A549 (cell line): ENCODE data around the gene RNF227. TPM values are rescaled to one million over a fixed set of nuclear protein-coding genes. Genes with fewer than 3 reads are reported as not detected.

ENCODE experiments used
- ATAC-seq, 2 experiments: fragments of 200-7000 bp in 1 of 2; fragments of >200 bp in 1 of 2; cut with Nextera tagmentation in 1 of 2; cut with Tn5 transposase in 1 of 2; 3 replicates each; pipeline versions ENCODE4 v1.8.0 to v1.9.1; 2018 to 2020; ENCODE audit warnings: mild to moderate bottlenecking in 1 of 2, moderate library complexity in 1 of 2
- CTCF ChIA-PET: fragments of 300-600 bp; sonication (Branson Sonifier 250); formaldehyde crosslinking; extraction: SDS; loops from one replicate; lab custom pipeline; 2021; ENCODE audit warnings: antibody characterized with exemption, inconsistent platforms; lab: Yijun Ruan, JAX
- POLR2A ChIA-PET: fragments of 350-600 bp; formaldehyde crosslinking; extraction: SDS; loops from one replicate; lab custom pipeline; 2021; ENCODE audit warnings: antibody characterized with exemption, inconsistent platforms; lab: Yijun Ruan, JAX
- DNase-seq, 2 experiments: peaks; one replicate each; pipeline versions ENCODE4 v3.0.0 to v3.0.0-alpha.2; 2011 to 2016; ENCODE audit warnings: low read depth in 1 of 2, low spot score in 1 of 2
- FAIRE-seq: peaks from 2 replicates; lab custom pipeline; 2011; peaks lifted over from hg19 to GRCh38; lab: Jason Lieb, UNC
- H3K27ac ChIP-seq, 2 experiments: fragments of >200 bp; sonication (Bioruptor Twin); formaldehyde crosslinking; 3 replicates each; pipeline ENCODE4 v1.5.1; 2016 to 2017
- H3K4me1 ChIP-seq: fragments of >200 bp; sonication (Bioruptor Twin); formaldehyde crosslinking; 3 replicates; pipeline ENCODE4 v1.6.1; 2016
- H3K4me2 ChIP-seq: fragments of >200 bp; sonication (Bioruptor Twin); formaldehyde crosslinking; 3 replicates; pipeline ENCODE4 v1.6.1; 2016
- H3K4me3 ChIP-seq: fragments of >200 bp; sonication (Bioruptor Twin); formaldehyde crosslinking; 3 replicates; pipeline ENCODE4 v1.5.1; 2016
- H3K9me3 ChIP-seq: fragments of >200 bp; sonication (Bioruptor Twin); formaldehyde crosslinking; 3 replicates; pipeline ENCODE4 v1.6.1; 2016
- BHLHE40 ChIP-seq: IDR thresholded peaks from 2 replicates; pipeline ENCODE4 v1.6.1; 2012; ENCODE audit warnings: low read depth, low read length, inconsistent platforms
- CBX8 ChIP-seq: fragments of 200-600 bp; sonication (generic); IDR thresholded peaks from 2 replicates; pipeline ENCODE4 v1.6.1; 2016
- CHD2 ChIP-seq: fragments of 150-350 bp; IDR thresholded peaks from 2 replicates; pipeline ENCODE4 v1.6.1; 2014; ENCODE audit warnings: low read length; ENCODE audit not compliant: partially characterized antibody
- CHD4 ChIP-seq: fragments of 200-600 bp; sonication (generic); IDR thresholded peaks from 2 replicates; pipeline ENCODE4 v1.6.1; 2016; ENCODE audit warnings: antibody characterized with exemption, mild to moderate bottlenecking, borderline replicate concordance
- FOSL2 ChIP-seq, 2 experiments: fragments of 450-650 bp in 1 of 2; fragments of >200 bp in 1 of 2; sonication (Bioruptor Twin) in 1 of 2; formaldehyde crosslinking; IDR thresholded peaks; 2 replicates each; pipeline versions ENCODE4 v1.5.0 to v1.6.1; 2016 to 2020; ENCODE audit warnings: mild to moderate bottlenecking in 1 of 2, moderate library complexity in 1 of 2
- FOXS1 ChIP-seq: fragments of 250-450 bp; sonication (Bioruptor Pico); IDR thresholded peaks from 2 replicates; pipeline ENCODE4 v1.5.0; 2020; ENCODE audit warnings: mild to moderate bottlenecking, moderate library complexity
- HDAC2 ChIP-seq: fragments of 200-600 bp; sonication (generic); IDR thresholded peaks from 2 replicates; pipeline ENCODE4 v1.6.1; 2016
- HEYL ChIP-seq: fragments of 250-450 bp; sonication (Bioruptor Pico); IDR thresholded peaks from 2 replicates; pipeline ENCODE4 v1.8.0; 2021; ENCODE audit warnings: mild to moderate bottlenecking, moderate library complexity
- HOXA7 ChIP-seq: fragments of 250-450 bp; sonication (Bioruptor Pico); IDR thresholded peaks from 2 replicates; pipeline ENCODE4 v1.5.0; 2020; ENCODE audit warnings: mild to moderate bottlenecking, moderate library complexity
- KDM1A ChIP-seq: fragments of 200-600 bp; sonication (generic); IDR thresholded peaks from 2 replicates; pipeline ENCODE4 v1.6.1; 2016; ENCODE audit warnings: low read depth, mild to moderate bottlenecking
- KDM5A ChIP-seq: fragments of 200-600 bp; sonication (generic); IDR thresholded peaks from 2 replicates; pipeline ENCODE4 v1.6.1; 2016; ENCODE audit warnings: antibody characterized with exemption, mild to moderate bottlenecking
- NPAS2 ChIP-seq: fragments of 250-450 bp; sonication (Bioruptor Pico); IDR thresholded peaks from 2 replicates; pipeline ENCODE4 v1.8.0; 2022; ENCODE audit warnings: mild to moderate bottlenecking, moderate library complexity, borderline replicate concordance
- POLR2AphosphoS2 ChIP-seq: conservative IDR thresholded peaks from 2 replicates; pipeline ENCODE4 v1.6.1; 2012; ENCODE audit warnings: low read length, improper control_type of control experiment, inconsistent platforms
- RAD21 ChIP-seq, 2 experiments: fragments of >200 bp in 1 of 2; sonication (Bioruptor Twin) in 1 of 2; formaldehyde crosslinking in 1 of 2; IDR thresholded peaks in 1 of 2; conservative IDR thresholded peaks in 1 of 2; 2 replicates in 1 of 2; 3 replicates in 1 of 2; pipeline ENCODE4 v1.6.1; 2012 to 2018; ENCODE audit warnings: inconsistent platforms in 1 of 2
- RCOR1 ChIP-seq: fragments of 150-350 bp; IDR thresholded peaks from 2 replicates; pipeline ENCODE4 v1.6.1; 2014; ENCODE audit warnings: antibody characterized with exemption, low read length, low read depth
- RNF2 ChIP-seq: fragments of 200-600 bp; sonication (generic); IDR thresholded peaks from 2 replicates; pipeline ENCODE4 v1.6.1; 2016; ENCODE audit warnings: low read depth, mild to moderate bottlenecking, antibody characterized with exemption, moderate library complexity, borderline replicate concordance
- SREBF2 ChIP-seq: fragments of 450-650 bp; IDR thresholded peaks from 2 replicates; pipeline ENCODE4 v1.6.1; 2014; ENCODE audit warnings: mild to moderate bottlenecking, moderate library complexity
- ZC3H11A ChIP-seq: fragments of 450-650 bp; IDR thresholded peaks from 2 replicates; pipeline ENCODE4 v1.6.1; 2014; ENCODE audit warnings: antibody characterized with exemption, mild to moderate bottlenecking
- ZFP36 ChIP-seq: fragments of 450-650 bp; IDR thresholded peaks from 2 replicates; pipeline ENCODE4 v1.6.1; 2014; ENCODE audit warnings: borderline replicate concordance; ENCODE audit not compliant: partially characterized antibody
- ZNF302 ChIP-seq: fragments of 250-450 bp; sonication (Bioruptor Pico); IDR thresholded peaks from 2 replicates; pipeline ENCODE4 v1.9.0; 2021; ENCODE audit warnings: inconsistent platforms, mild to moderate bottlenecking, moderate library complexity
- ZSCAN20 ChIP-seq: fragments of 250-450 bp; sonication (Bioruptor Pico); IDR thresholded peaks from 2 replicates; pipeline ENCODE4 v1.8.0; 2022; ENCODE audit warnings: mild to moderate bottlenecking, moderate library complexity
- WGBS: methylation state at CpG from one replicate; pipeline ENCODE4 v1.1.6; 2017; ENCODE audit errors: missing lambda C conversion rate; 5-methylcytosine and 5-hydroxymethylcytosine counted together
- polyA plus RNA-seq, 4 experiments: library from polyadenylated mRNA; depleted of rRNA in 3 of 4; stranded (reverse); fragments of >200 nt; fragmentation: RNase III in 1 of 4; extraction: RNeasy Plus Mini Kit Qiagen cat#74134 plus additional on column Dnase treatment in 1 of 4; gene quantifications; 2 replicates in 3 of 4; 3 replicates in 1 of 4; pipeline ENCODE4 v1.2.3, GENCODE V29; 2011 to 2017

Gene RNF227
- polyA plus RNA-seq, 2 of the 4 experiments (the other 2 are of a cell fraction): 2.1 to 4.1 TPM

DNA sequence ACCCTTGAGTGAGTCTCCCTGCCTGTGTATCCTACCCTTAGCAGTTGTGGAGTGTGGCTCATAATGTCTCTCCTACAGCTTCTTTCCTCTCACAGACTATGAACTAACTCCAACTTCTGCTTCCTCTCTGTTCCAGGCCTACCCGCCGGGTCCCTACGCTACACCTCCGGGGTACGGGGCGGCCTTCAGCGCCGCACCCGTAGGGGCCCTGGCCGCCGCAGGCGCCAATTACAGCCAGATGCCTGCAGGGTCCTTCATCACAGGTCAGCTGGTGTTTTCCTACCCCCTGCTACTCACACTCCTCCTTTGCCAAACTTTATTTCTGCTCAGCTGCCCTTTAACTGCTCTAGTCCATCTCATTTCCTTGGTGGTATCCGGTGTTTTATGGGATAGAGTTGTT, 5.4 kb downstream of the RNF227 start:
- FAIRE-seq: no peak
- Histone ChIP-seq H3K9me3 (no peaks in the 10 kb centered on the region), H3K27ac (no peak overlapping the region), H3K4me2 (no peak overlapping the region), H3K4me1 (peaks cover 7% of the 10 kb centered on the region; the same call in 1 of the 3 replicates), H3K4me3 (no peak overlapping the region)
- ATAC-seq: no peak
- ChIA-PET CTCF (interaction anchor here (1.1 to 14.8 kb wide), 7 partner anchors 11 to 148 kb away, joined by 4 to 372 read pairs (median 111); no protein-coding TSS in a partner anchor), POLR2A (no interaction called here)
- no peak for TF ChIP-seq ZNF302
- TF ChIP-seq HEYL (CRISPR knock-in tag): no peak
- no peak for TF ChIP-seq FOXS1 (CRISPR knock-in tag)
- TF ChIP-seq CHD2: no peak
- TF ChIP-seq POLR2AphosphoS2: no peak
- TF ChIP-seq ZSCAN20 (CRISPR knock-in tag): no peak
- no peak for TF ChIP-seq SREBF2
- TF ChIP-seq KDM1A: no peak
- 95% methylated on average over 13 of the region's 13 CpGs for WGBS
- DNase-seq: no peak

DNA sequence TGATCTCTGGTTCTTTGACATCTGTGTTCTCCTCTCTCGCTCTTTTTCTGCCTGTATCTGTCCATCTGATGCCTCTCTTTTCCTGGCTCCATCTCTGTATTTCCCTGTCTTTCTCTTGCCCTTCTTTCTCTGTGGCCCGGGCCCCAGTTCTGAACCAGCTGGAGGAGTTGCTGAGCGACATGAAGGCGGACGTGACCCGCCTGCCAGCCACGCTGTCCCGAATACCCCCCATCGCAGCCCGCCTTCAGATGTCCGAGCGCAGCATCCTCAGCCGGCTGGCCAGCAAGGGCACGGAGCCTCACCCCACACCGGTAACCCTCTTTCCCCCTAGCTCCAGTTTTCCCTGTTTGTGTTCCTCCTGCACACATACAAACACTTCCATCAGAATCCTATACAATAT, 5.8 kb downstream of the RNF227 start:
- POLR2A ChIA-PET: no interaction called here
- WGBS: 93% methylated on average over 15 of the region's 15 CpGs
- FAIRE-seq (no peak), ATAC-seq (no peak), DNase-seq (no peak)
- TF ChIP-seq ZFP36 (no peak), NPAS2 (no peak), HOXA7 (CRISPR knock-in tag) (no peak)
- Histone ChIP-seq H3K27ac (no peak overlapping the region), H3K4me2 (no peak overlapping the region), H3K4me3 (no peak overlapping the region), H3K9me3 (no peaks in the 10 kb centered on the region), H3K4me1 (peaks cover 7% of the 10 kb centered on the region; the same call in 1 of the 3 replicates)
- CTCF ChIA-PET: interaction anchor here (1.1 to 14.8 kb wide), 7 partner anchors 11 to 149 kb away, joined by 4 to 372 read pairs (median 111); no protein-coding TSS in a partner anchor

DNA sequence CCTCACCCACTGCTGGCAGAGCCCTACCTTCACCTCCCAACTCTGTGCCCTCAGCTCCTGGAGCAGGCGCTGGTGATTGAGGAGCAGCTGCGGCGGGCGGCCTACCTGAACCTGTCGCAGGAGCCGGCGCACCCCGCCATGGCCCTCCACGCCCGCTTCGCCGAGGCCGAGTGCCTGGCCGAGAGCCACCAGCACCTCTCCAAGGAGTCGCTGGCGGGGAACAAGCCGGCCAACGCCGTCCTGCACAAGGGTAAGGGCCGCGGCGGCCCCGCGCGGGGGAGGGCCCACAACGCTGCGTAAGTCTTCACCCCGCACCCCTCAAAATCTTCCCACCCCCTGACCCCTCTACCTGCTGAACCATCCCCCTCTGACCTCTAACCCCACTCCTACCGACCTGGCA, 7.0 kb downstream of the RNF227 start:
- H3K4me3 ChIP-seq: no peak overlapping the region
- H3K27ac ChIP-seq: no peak overlapping the region
- no peak overlapping the region for H3K4me2 ChIP-seq
- ChIA-PET CTCF (interaction anchor here (1.9 to 15.1 kb wide), 5 partner anchors 10 to 133 kb away, joined by 5 to 339 read pairs (median 151); no protein-coding TSS in a partner anchor), POLR2A (no interaction called here)
- no peak for ATAC-seq
- DNase-seq: no peak
- FAIRE-seq: no peak
- no peak for TF ChIP-seq ZC3H11A
- TF ChIP-seq HDAC2: no peak
- no peak for TF ChIP-seq POLR2AphosphoS2
- no peak for TF ChIP-seq KDM1A
- no peak for TF ChIP-seq BHLHE40
- TF ChIP-seq CBX8: no peak
- TF ChIP-seq ZNF302: no peak
- TF ChIP-seq KDM5A: no peak
- TF ChIP-seq RAD21 (conservative IDR thresholded peaks at IDR 0.05 in 1 of 2, IDR thresholded peaks at IDR 0.05 in 1 of 2): no peak
- no peak for TF ChIP-seq CHD4
- TF ChIP-seq RNF2: no peak
- TF ChIP-seq FOSL2 (IDR thresholded peaks at IDR 0.05): no peak
- no peak for TF ChIP-seq FOSL2 (CRISPR knock-in tag; IDR thresholded peaks at IDR 0.05)
- no peak for TF ChIP-seq RCOR1
- TF ChIP-seq HEYL (CRISPR knock-in tag): no peak
- no peak for TF ChIP-seq HOXA7 (CRISPR knock-in tag)
- H3K9me3 ChIP-seq: no peaks in the 10 kb centered on the region
- WGBS: 96% methylated on average over 28 of the region's 29 CpGs
- H3K4me1 ChIP-seq: no peaks in the 10 kb centered on the region; the same call in 2 of the 3 replicates
